ENCODE results near the gene CAPN13.

- TF ChIP-seq CTCF (IDR thresholded peaks at IDR 0.05; ENCODE audit: borderline replicate concordance, extremely low read depth, low read length, poor library complexity, severe bottlenecking): no peak
- no peak for TF ChIP-seq EZH2 (IDR thresholded peaks at IDR 0.05; ENCODE audit: borderline replicate concordance, low read depth, low read length, severe bottlenecking)
These were observed 123.2 kb downstream of the CAPN13 start for GRCh38 chr2:30684026-30684425.
